Stimulated activated CD4-positive, alpha-beta T cell treated with anti-CD3 and anti-CD28 coated beads, Interleukin-15, amount 100 ng/mL, for 24 hours (primary cell): ENCODE measurements around the gene RTBDN.
A peak's percentile ranks its signal among the peaks of the same experiment; 100 is the strongest.
"Not testable (repeated sequence)": the region's sequence is repeated elsewhere in the genome, so short reads cannot be mapped to it uniquely, and the experiment has no call there.

ENCODE experiments used
- DNase-seq: peaks from one replicate; pipeline ENCODE4 v3.0.0-alpha.2; 2020

The RTBDN gene

GRCh38 chr19:12856653-12857052 lies 22.3 kb upstream of the RTBDN start:
- no peak for DNase-seq

- DNase-seq: peak; percentile 91
Observed at GRCh38 chr19:12847159-12848139, 13.1 kb upstream of the RTBDN start.

- not testable (repeated sequence) for DNase-seq
Observed at GRCh38 chr19:12846613-12847012, 12.2 kb upstream of the RTBDN start.

GRCh38 chr19:12843999-12844732 lies 9.8 kb upstream of the RTBDN start:
- DNase-seq: no peak

GRCh38 chr19:12843328-12843727 lies 8.9 kb upstream of the RTBDN start:
- DNase-seq: no peak

- no peak for DNase-seq
Observed at GRCh38 chr19:12842511-12842910, 8.1 kb upstream of the RTBDN start.

- DNase-seq: peak; percentile 55
Observed at GRCh38 chr19:12841094-12841493, 6.7 kb upstream of the RTBDN start.

- peak; percentile 73 for DNase-seq
Observed at GRCh38 chr19:12840091-12841079, 6.0 kb upstream of the RTBDN start.

GRCh38 chr19:12838886-12839756 lies 4.7 kb upstream of the RTBDN start:
- peak; percentile 34 for DNase-seq

- DNase-seq: peak; percentile 69
Observed at GRCh38 chr19:12838182-12838885, 4.0 kb upstream of the RTBDN start, which contains the start of gene MAST1. Gene MAST1 (plus strand): TSS chr19:12838515. CDS start chr19:12838573, 58 bp downstream.

GRCh38 chr19:12837225-12837624 lies 2.8 kb upstream of the RTBDN start:
- no peak for DNase-seq

- DNase-seq: no peak
Observed at GRCh38 chr19:12836529-12836863, 2.1 kb upstream of the RTBDN start.

GRCh38 chr19:12834976-12835757 lies 788 bp upstream of the RTBDN start:
- DNase-seq: peak; percentile 53

- DNase-seq: peak; percentile 64
Observed at GRCh38 chr19:12833738-12834565, 427 bp downstream of the RTBDN start.

GRCh38 chr19:12833418-12833737 lies 1.0 kb downstream of the RTBDN start:
- DNase-seq: no peak

GRCh38 chr19:12828494-12828893 lies 5.9 kb downstream of the RTBDN start:
- peak; percentile 62 for DNase-seq

- DNase-seq: peak; percentile 63
Observed at GRCh38 chr19:12825254-12826131, 8.9 kb downstream of the RTBDN start.

GRCh38 chr19:12821761-12822160 lies 12.6 kb downstream of the RTBDN start:
- DNase-seq: no peak
